ENCODE measurements around the gene R3HCC1L.

R3HCC1L gene

DNA sequence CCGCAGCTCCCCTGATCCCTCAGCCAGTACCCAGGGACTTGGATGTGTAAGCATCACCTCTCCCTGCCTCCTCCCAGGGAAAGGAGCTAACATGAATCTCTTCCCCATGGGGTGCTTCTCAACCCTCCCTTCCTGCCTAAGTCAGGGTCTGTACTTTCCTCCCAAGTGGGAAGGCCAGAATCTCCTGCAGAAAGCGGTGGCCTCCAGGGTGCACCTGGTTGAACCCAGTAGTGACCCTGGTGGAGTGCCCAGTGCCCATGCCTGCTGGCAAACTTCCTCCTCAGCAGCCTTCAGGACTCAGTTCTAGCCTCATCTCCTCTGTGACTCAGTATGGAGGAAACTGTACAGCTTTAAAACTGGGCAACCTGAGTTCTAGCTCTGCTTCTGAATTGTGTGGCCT, 136.3 kb downstream of the R3HCC1L start:
- no peaks in the 10 kb centered on the region for H3K9me3 ChIP-seq (ENCODE audit: control insufficient read depth, low read length)
- H3K4me1 ChIP-seq (ENCODE audit: control insufficient read depth, insufficient read depth, low read length), result peaks cover 30% of the 10 kb centered on the region
- no peak overlapping the region for H3K27ac ChIP-seq (ENCODE audit: insufficient read depth, low read depth, low read length, poor library complexity, severe bottlenecking)
- H3K27me3 ChIP-seq (ENCODE audit: control insufficient read depth, insufficient read depth, low read length, poor library complexity, severe bottlenecking), result peaks cover 10% of the 10 kb centered on the region
- WGBS, 2 experiments, result 91 to 97% methylated on average over 2 of the region's 2 CpGs
- no peak overlapping the region for H3K4me3 ChIP-seq (ENCODE audit: insufficient read depth, low read depth, low read length)
- H3K36me3 ChIP-seq (ENCODE audit: control insufficient read depth, insufficient read depth, low read length), result no peaks in the 10 kb centered on the region

DNA sequence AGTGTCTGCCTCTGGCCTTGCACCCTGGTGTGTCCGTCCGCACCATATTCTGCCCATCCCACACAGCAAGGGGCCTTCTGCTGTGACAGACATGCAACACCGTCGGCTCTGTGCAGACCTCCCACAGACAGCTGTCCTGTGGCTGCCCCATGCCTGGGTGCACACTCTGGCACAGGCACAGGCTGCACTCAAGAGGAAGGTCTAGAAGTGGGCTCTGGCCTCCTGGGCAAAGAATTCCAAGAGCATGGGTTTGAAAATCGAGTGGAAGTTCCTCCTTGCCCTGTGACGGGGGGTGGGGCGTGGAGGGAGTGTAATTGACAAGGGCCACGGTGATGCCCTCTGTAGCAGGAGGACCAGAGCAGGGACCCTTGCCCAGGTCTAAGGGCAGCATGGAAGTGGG, 137.8 kb downstream of the R3HCC1L start:
- 93 to 94% methylated on average over 8 of the region's 8 CpGs for WGBS, 2 experiments
- Histone ChIP-seq H3K27ac (ENCODE audit: insufficient read depth, low read depth, low read length, poor library complexity, severe bottlenecking) (no peak overlapping the region), H3K4me3 (ENCODE audit: insufficient read depth, low read depth, low read length) (no peak overlapping the region), H3K9me3 (ENCODE audit: control insufficient read depth, low read length) (no peaks in the 10 kb centered on the region), H3K4me1 (ENCODE audit: control insufficient read depth, insufficient read depth, low read length) (peaks cover 15% of the 10 kb centered on the region), H3K27me3 (ENCODE audit: control insufficient read depth, insufficient read depth, low read length, poor library complexity, severe bottlenecking) (peaks cover 10% of the 10 kb centered on the region), H3K36me3 (ENCODE audit: control insufficient read depth, insufficient read depth, low read length) (no peaks in the 10 kb centered on the region)

DNA sequence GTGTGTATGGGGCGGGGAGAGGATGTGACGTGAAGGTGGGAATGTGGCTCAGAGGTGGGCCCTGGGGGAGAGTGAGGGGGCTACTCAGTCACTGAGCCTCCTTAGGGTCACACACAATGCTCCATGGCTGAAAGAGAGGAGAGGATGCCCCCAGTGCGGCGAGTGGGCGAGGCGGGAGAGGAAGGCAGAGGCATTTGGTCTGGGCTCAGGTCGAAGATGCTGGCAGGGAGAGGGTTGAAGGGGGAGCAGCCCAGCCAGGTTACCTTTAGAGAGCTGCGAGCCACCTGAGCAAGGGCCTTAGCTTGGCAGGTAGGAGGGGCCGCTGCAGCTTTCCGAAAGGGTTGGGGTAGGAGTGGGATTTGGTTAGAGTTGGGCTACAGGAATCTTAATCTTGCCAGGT, 138.2 kb downstream of the R3HCC1L start:
- Histone ChIP-seq H3K36me3 (ENCODE audit: control insufficient read depth, insufficient read depth, low read length) (no peaks in the 10 kb centered on the region), H3K27me3 (ENCODE audit: control insufficient read depth, insufficient read depth, low read length, poor library complexity, severe bottlenecking) (peaks cover 10% of the 10 kb centered on the region), H3K27ac (ENCODE audit: insufficient read depth, low read depth, low read length, poor library complexity, severe bottlenecking) (no peak overlapping the region), H3K4me3 (ENCODE audit: insufficient read depth, low read depth, low read length) (no peak overlapping the region), H3K9me3 (ENCODE audit: control insufficient read depth, low read length) (no peaks in the 10 kb centered on the region), H3K4me1 (ENCODE audit: control insufficient read depth, insufficient read depth, low read length) (peaks cover 14% of the 10 kb centered on the region)
- 84 to 85% methylated on average over 10 of the region's 10 CpGs for WGBS, 2 experiments

- Histone ChIP-seq H3K4me1 (ENCODE audit: control insufficient read depth, insufficient read depth, low read length) (peaks cover 11% of the 10 kb centered on the region), H3K4me3 (ENCODE audit: insufficient read depth, low read depth, low read length) (no peak overlapping the region), H3K9me3 (ENCODE audit: control insufficient read depth, low read length) (no peaks in the 10 kb centered on the region), H3K27ac (ENCODE audit: insufficient read depth, low read depth, low read length, poor library complexity, severe bottlenecking) (no peak overlapping the region), H3K36me3 (ENCODE audit: control insufficient read depth, insufficient read depth, low read length) (no peaks in the 10 kb centered on the region), H3K27me3 (ENCODE audit: control insufficient read depth, insufficient read depth, low read length, poor library complexity, severe bottlenecking) (peaks cover 10% of the 10 kb centered on the region)
- 86 to 89% methylated on average over 9 of the region's 9 CpGs for WGBS, 2 experiments
These were observed 138.8 kb downstream of the R3HCC1L start for GRCh38 chr10:98273057-98273850.

DNA sequence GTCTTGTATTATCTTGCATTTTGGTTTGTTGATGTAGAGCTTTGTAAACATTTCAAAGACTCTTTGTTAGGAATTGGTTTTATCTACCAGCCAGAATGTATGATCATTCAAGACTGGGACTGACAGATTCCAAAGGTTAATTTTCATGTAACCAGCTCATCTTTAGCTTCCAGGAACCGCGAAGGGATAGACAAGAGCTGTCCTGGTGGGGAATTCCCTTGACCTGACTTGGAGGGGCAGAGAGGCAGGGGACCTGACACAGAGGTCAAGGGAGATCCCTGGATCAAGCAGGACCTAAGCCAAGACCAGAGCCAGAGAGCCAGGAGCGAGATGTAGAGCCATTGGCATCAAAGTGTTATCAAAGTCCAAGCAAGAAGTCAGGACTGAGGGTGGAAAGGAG, 140.1 kb downstream of the R3HCC1L start:
- Histone ChIP-seq H3K36me3 (ENCODE audit: control insufficient read depth, insufficient read depth, low read length) (no peaks in the 10 kb centered on the region), H3K9me3 (ENCODE audit: control insufficient read depth, low read length) (no peaks in the 10 kb centered on the region), H3K27ac (ENCODE audit: insufficient read depth, low read depth, low read length, poor library complexity, severe bottlenecking) (no peak overlapping the region), H3K27me3 (ENCODE audit: control insufficient read depth, insufficient read depth, low read length, poor library complexity, severe bottlenecking) (no peaks in the 10 kb centered on the region), H3K4me1 (ENCODE audit: control insufficient read depth, insufficient read depth, low read length) (peaks cover 3% of the 10 kb centered on the region), H3K4me3 (ENCODE audit: insufficient read depth, low read depth, low read length) (no peak overlapping the region)
- WGBS, 2 experiments, result 90 to 94% methylated on average over 3 of the region's 3 CpGs

DNA sequence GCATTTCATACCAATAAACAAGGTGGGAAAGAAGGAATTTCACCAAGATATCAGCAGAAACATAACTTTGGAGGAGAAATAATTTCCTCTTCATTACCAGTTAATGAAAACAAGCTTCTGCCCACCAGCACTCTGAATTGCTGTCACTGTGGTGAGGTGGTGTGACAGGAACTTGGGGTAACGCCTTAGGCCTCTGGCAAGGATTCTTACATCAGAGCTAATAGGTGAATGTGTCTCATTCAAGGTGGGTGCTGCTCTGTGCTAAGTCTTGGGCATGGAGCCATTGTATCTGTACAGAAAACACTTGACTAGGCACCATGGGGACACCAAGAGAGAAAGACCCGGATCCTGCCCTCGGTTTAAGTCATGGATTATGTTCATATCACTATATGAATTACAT, 141.9 kb downstream of the R3HCC1L start:
- Histone ChIP-seq H3K36me3 (ENCODE audit: control insufficient read depth, insufficient read depth, low read length) (no peaks in the 10 kb centered on the region), H3K27ac (ENCODE audit: insufficient read depth, low read depth, low read length, poor library complexity, severe bottlenecking) (no peak overlapping the region), H3K4me1 (ENCODE audit: control insufficient read depth, insufficient read depth, low read length) (no peaks in the 10 kb centered on the region), H3K9me3 (ENCODE audit: control insufficient read depth, low read length) (no peaks in the 10 kb centered on the region), H3K27me3 (ENCODE audit: control insufficient read depth, insufficient read depth, low read length, poor library complexity, severe bottlenecking) (no peaks in the 10 kb centered on the region), H3K4me3 (ENCODE audit: insufficient read depth, low read depth, low read length) (no peak overlapping the region)
- WGBS, 2 experiments, result 88 to 100% methylated on average over 1 to 2 of the region's 3 CpGs

- H3K27me3 ChIP-seq (ENCODE audit: control insufficient read depth, insufficient read depth, low read length, poor library complexity, severe bottlenecking), result no peaks in the 10 kb centered on the region
- no peak overlapping the region for H3K4me3 ChIP-seq (ENCODE audit: insufficient read depth, low read depth, low read length)
- no peaks in the 10 kb centered on the region for H3K9me3 ChIP-seq (ENCODE audit: control insufficient read depth, low read length)
- H3K27ac ChIP-seq (ENCODE audit: insufficient read depth, low read depth, low read length, poor library complexity, severe bottlenecking), result no peak overlapping the region
- WGBS, 2 experiments, result 95 to 97% methylated on average over 2 of the region's 2 CpGs
- H3K4me1 ChIP-seq (ENCODE audit: control insufficient read depth, insufficient read depth, low read length), result no peaks in the 10 kb centered on the region
- no peaks in the 10 kb centered on the region for H3K36me3 ChIP-seq (ENCODE audit: control insufficient read depth, insufficient read depth, low read length)
These were observed 151.0 kb downstream of the R3HCC1L start for GRCh38 chr10:98285416-98285815.

GRCh38 chr10:98286419-98286818, 152.0 kb downstream of the R3HCC1L start:
- Histone ChIP-seq H3K4me3 (ENCODE audit: insufficient read depth, low read depth, low read length) (no peak overlapping the region), H3K27me3 (ENCODE audit: control insufficient read depth, insufficient read depth, low read length, poor library complexity, severe bottlenecking) (no peaks in the 10 kb centered on the region), H3K27ac (ENCODE audit: insufficient read depth, low read depth, low read length, poor library complexity, severe bottlenecking) (no peak overlapping the region), H3K9me3 (ENCODE audit: control insufficient read depth, low read length) (no peaks in the 10 kb centered on the region), H3K4me1 (ENCODE audit: control insufficient read depth, insufficient read depth, low read length) (no peaks in the 10 kb centered on the region), H3K36me3 (ENCODE audit: control insufficient read depth, insufficient read depth, low read length) (no peaks in the 10 kb centered on the region)
- WGBS, 2 experiments, result 94 to 95% methylated on average over 12 of the region's 12 CpGs

- Histone ChIP-seq H3K27me3 (ENCODE audit: control insufficient read depth, insufficient read depth, low read length, poor library complexity, severe bottlenecking) (no peaks in the 10 kb centered on the region), H3K36me3 (ENCODE audit: control insufficient read depth, insufficient read depth, low read length) (no peaks in the 10 kb centered on the region), H3K9me3 (ENCODE audit: control insufficient read depth, low read length) (no peaks in the 10 kb centered on the region), H3K27ac (ENCODE audit: insufficient read depth, low read depth, low read length, poor library complexity, severe bottlenecking) (no peak overlapping the region), H3K4me3 (ENCODE audit: insufficient read depth, low read depth, low read length) (no peak overlapping the region), H3K4me1 (ENCODE audit: control insufficient read depth, insufficient read depth, low read length) (no peaks in the 10 kb centered on the region)
- WGBS, 2 experiments, result 93 to 95% methylated on average over 5 of the region's 5 CpGs
These were observed 152.9 kb downstream of the R3HCC1L start for GRCh38 chr10:98287321-98287720.

DNA sequence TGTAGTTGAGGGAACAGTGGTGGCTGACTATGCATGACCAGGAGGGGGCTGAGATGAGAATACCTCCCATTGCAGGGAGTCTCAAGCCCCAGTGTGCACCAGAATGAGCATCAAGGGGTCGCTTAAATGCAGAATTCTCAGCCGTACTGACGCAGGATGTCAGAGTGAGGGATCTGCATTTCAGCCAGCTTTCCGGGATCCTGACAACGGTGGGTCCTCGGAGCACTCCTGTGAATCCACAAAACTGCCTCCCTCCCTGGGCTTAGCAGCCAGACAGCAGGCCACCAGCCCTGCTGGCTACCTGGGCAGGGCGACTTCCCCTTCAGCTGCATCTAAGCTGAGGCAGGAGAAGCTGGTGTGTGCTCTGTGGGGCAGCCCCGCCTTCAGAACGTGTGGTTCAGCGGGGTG, 155.3 kb downstream of the R3HCC1L start:
- Histone ChIP-seq H3K36me3 (ENCODE audit: control insufficient read depth, insufficient read depth, low read length) (no peaks in the 10 kb centered on the region), H3K27me3 (ENCODE audit: control insufficient read depth, insufficient read depth, low read length, poor library complexity, severe bottlenecking) (no peaks in the 10 kb centered on the region), H3K9me3 (ENCODE audit: control insufficient read depth, low read length) (no peaks in the 10 kb centered on the region), H3K4me1 (ENCODE audit: control insufficient read depth, insufficient read depth, low read length) (no peaks in the 10 kb centered on the region), H3K4me3 (ENCODE audit: insufficient read depth, low read depth, low read length) (no peak overlapping the region), H3K27ac (ENCODE audit: insufficient read depth, low read depth, low read length, poor library complexity, severe bottlenecking) (no peak overlapping the region)
- 72 to 79% methylated on average over 10 of the region's 10 CpGs for WGBS, 2 experiments
